ENCODE results near the gene LRMDA.

The LRMDA gene

GRCh38 chr10:76088008-76088407, 656.6 kb downstream of the LRMDA start:
- no peaks in the 10 kb centered on the region for H3K36me3 ChIP-seq (replicated peaks)
- H3K9me3 ChIP-seq: no peaks in the 10 kb centered on the region
- DNase-seq (ENCODE audit: low spot score in 2 of 2): no peak
- H3K27me3 ChIP-seq (ENCODE audit: low read depth): no peaks in the 10 kb centered on the region
- no peak overlapping the region for H3K4me3 ChIP-seq
- no peaks in the 10 kb centered on the region for H3K4me1 ChIP-seq
- in situ Hi-C loops (cut with MboI; ENCODE audit: low sequenced_read_pairs): no loop called here

GRCh38 chr10:76088980-76089379, 657.6 kb downstream of the LRMDA start:
- Histone ChIP-seq H3K27me3 (ENCODE audit: low read depth) (no peaks in the 10 kb centered on the region), H3K9me3 (no peaks in the 10 kb centered on the region), H3K36me3 (replicated peaks) (no peaks in the 10 kb centered on the region), H3K4me3 (no peak overlapping the region), H3K4me1 (no peaks in the 10 kb centered on the region)
- in situ Hi-C loops (cut with MboI; ENCODE audit: low sequenced_read_pairs): no loop called here
- no peak for DNase-seq (ENCODE audit: low spot score in 2 of 2)

GRCh38 chr10:76089556-76090180, 658.2 kb downstream of the LRMDA start:
- in situ Hi-C loops (cut with MboI; ENCODE audit: low sequenced_read_pairs): no loop called here
- H3K36me3 ChIP-seq (replicated peaks): no peaks in the 10 kb centered on the region
- H3K9me3 ChIP-seq: no peaks in the 10 kb centered on the region
- H3K4me1 ChIP-seq: no peaks in the 10 kb centered on the region
- no peak for DNase-seq (ENCODE audit: low spot score in 2 of 2)
- no peaks in the 10 kb centered on the region for H3K27me3 ChIP-seq (ENCODE audit: low read depth)
- no peak overlapping the region for H3K4me3 ChIP-seq

GRCh38 chr10:76091926-76092325, 660.5 kb downstream of the LRMDA start:
- in situ Hi-C loops (cut with MboI; ENCODE audit: low sequenced_read_pairs): no loop called here
- H3K4me1 ChIP-seq: no peaks in the 10 kb centered on the region
- H3K4me3 ChIP-seq: no peak overlapping the region
- no peak for DNase-seq (ENCODE audit: low spot score in 2 of 2)
- H3K27me3 ChIP-seq (ENCODE audit: low read depth): no peaks in the 10 kb centered on the region
- no peaks in the 10 kb centered on the region for H3K9me3 ChIP-seq
- H3K36me3 ChIP-seq (replicated peaks): no peaks in the 10 kb centered on the region

- in situ Hi-C loops (cut with MboI; ENCODE audit: low sequenced_read_pairs): no loop called here
- DNase-seq (ENCODE audit: low spot score in 2 of 2): no peak
- H3K36me3 ChIP-seq (replicated peaks): no peaks in the 10 kb centered on the region
- H3K9me3 ChIP-seq: no peaks in the 10 kb centered on the region
- H3K4me1 ChIP-seq: no peaks in the 10 kb centered on the region
- H3K27me3 ChIP-seq (ENCODE audit: low read depth): no peaks in the 10 kb centered on the region
- no peak overlapping the region for H3K4me3 ChIP-seq
Observed at GRCh38 chr10:76106611-76107010, 675.2 kb downstream of the LRMDA start.

- DNase-seq (ENCODE audit: low spot score in 2 of 2): no peak
- in situ Hi-C loops (cut with MboI; ENCODE audit: low sequenced_read_pairs): no loop called here
- Histone ChIP-seq H3K9me3 (no peaks in the 10 kb centered on the region), H3K27me3 (ENCODE audit: low read depth) (no peaks in the 10 kb centered on the region), H3K36me3 (replicated peaks) (no peaks in the 10 kb centered on the region), H3K4me3 (no peak overlapping the region), H3K4me1 (no peaks in the 10 kb centered on the region)
Observed at GRCh38 chr10:76108563-76109359, 677.3 kb downstream of the LRMDA start.

- Histone ChIP-seq H3K4me1 (no peaks in the 10 kb centered on the region), H3K27me3 (ENCODE audit: low read depth) (no peaks in the 10 kb centered on the region), H3K4me3 (no peak overlapping the region), H3K9me3 (no peaks in the 10 kb centered on the region), H3K36me3 (replicated peaks) (no peaks in the 10 kb centered on the region)
- DNase-seq (ENCODE audit: low spot score in 2 of 2): no peak
- in situ Hi-C loops (cut with MboI; ENCODE audit: low sequenced_read_pairs): no loop called here
Observed at GRCh38 chr10:76111404-76111803, 680.0 kb downstream of the LRMDA start.

GRCh38 chr10:76111986-76112825, 680.8 kb downstream of the LRMDA start:
- in situ Hi-C loops (cut with MboI; ENCODE audit: low sequenced_read_pairs): no loop called here
- Histone ChIP-seq H3K36me3 (replicated peaks) (no peaks in the 10 kb centered on the region), H3K4me1 (no peaks in the 10 kb centered on the region), H3K4me3 (no peak overlapping the region), H3K27me3 (ENCODE audit: low read depth) (no peaks in the 10 kb centered on the region), H3K9me3 (no peaks in the 10 kb centered on the region)
- DNase-seq (ENCODE audit: low spot score in 2 of 2): no peak

- no peaks in the 10 kb centered on the region for H3K9me3 ChIP-seq
- H3K4me3 ChIP-seq: no peak overlapping the region
- in situ Hi-C loops (cut with MboI; ENCODE audit: low sequenced_read_pairs): no loop called here
- no peaks in the 10 kb centered on the region for H3K27me3 ChIP-seq (ENCODE audit: low read depth)
- no peak for DNase-seq (ENCODE audit: low spot score in 2 of 2)
- H3K36me3 ChIP-seq (replicated peaks): no peaks in the 10 kb centered on the region
- H3K4me1 ChIP-seq: no peaks in the 10 kb centered on the region
Observed at GRCh38 chr10:76112826-76113150, 681.4 kb downstream of the LRMDA start.

GRCh38 chr10:76113952-76114351, 682.5 kb downstream of the LRMDA start:
- H3K9me3 ChIP-seq: no peaks in the 10 kb centered on the region
- H3K4me3 ChIP-seq: no peak overlapping the region
- no peaks in the 10 kb centered on the region for H3K27me3 ChIP-seq (ENCODE audit: low read depth)
- in situ Hi-C loops (cut with MboI; ENCODE audit: low sequenced_read_pairs): no loop called here
- no peaks in the 10 kb centered on the region for H3K4me1 ChIP-seq
- H3K36me3 ChIP-seq (replicated peaks): no peaks in the 10 kb centered on the region
- no peak for DNase-seq (ENCODE audit: low spot score in 2 of 2)

GRCh38 chr10:76114581-76115001, 683.2 kb downstream of the LRMDA start:
- Histone ChIP-seq H3K9me3 (no peaks in the 10 kb centered on the region), H3K4me3 (no peak overlapping the region), H3K27me3 (ENCODE audit: low read depth) (no peaks in the 10 kb centered on the region), H3K4me1 (no peaks in the 10 kb centered on the region), H3K36me3 (replicated peaks) (no peaks in the 10 kb centered on the region)
- no peak for DNase-seq (ENCODE audit: low spot score in 2 of 2)
- in situ Hi-C loops (cut with MboI; ENCODE audit: low sequenced_read_pairs): no loop called here

GRCh38 chr10:76115131-76115470, 683.7 kb downstream of the LRMDA start:
- DNase-seq (ENCODE audit: low spot score in 2 of 2): no peak
- in situ Hi-C loops (cut with MboI; ENCODE audit: low sequenced_read_pairs): no loop called here
- no peaks in the 10 kb centered on the region for H3K27me3 ChIP-seq (ENCODE audit: low read depth)
- H3K36me3 ChIP-seq (replicated peaks): no peaks in the 10 kb centered on the region
- H3K9me3 ChIP-seq: no peaks in the 10 kb centered on the region
- H3K4me1 ChIP-seq: no peaks in the 10 kb centered on the region
- H3K4me3 ChIP-seq: no peak overlapping the region

- DNase-seq (ENCODE audit: low spot score in 2 of 2): no peak
- no peaks in the 10 kb centered on the region for H3K36me3 ChIP-seq (replicated peaks)
- in situ Hi-C loops (cut with MboI; ENCODE audit: low sequenced_read_pairs): no loop called here
- no peaks in the 10 kb centered on the region for H3K9me3 ChIP-seq
- H3K4me3 ChIP-seq: no peak overlapping the region
- no peaks in the 10 kb centered on the region for H3K4me1 ChIP-seq
- no peaks in the 10 kb centered on the region for H3K27me3 ChIP-seq (ENCODE audit: low read depth)
Observed at GRCh38 chr10:76115471-76116155, 684.2 kb downstream of the LRMDA start.

- DNase-seq (ENCODE audit: low spot score in 2 of 2): no peak
- in situ Hi-C loops (cut with MboI; ENCODE audit: low sequenced_read_pairs): no loop called here
Observed at GRCh38 chr10:76116523-76116922, 685.1 kb downstream of the LRMDA start.

More at GRCh38 chr10:76116523-76116922, 685.1 kb downstream of the LRMDA start:
- Histone ChIP-seq H3K9me3 (no peaks in the 10 kb centered on the region), H3K27me3 (ENCODE audit: low read depth) (no peaks in the 10 kb centered on the region), H3K36me3 (replicated peaks) (no peaks in the 10 kb centered on the region), H3K4me3 (no peak overlapping the region), H3K4me1 (no peaks in the 10 kb centered on the region)

Data from HAP-1 (cell line).